Measurements from ENCODE around the gene ANO4.

The ANO4 gene

GRCh38 chr12:101039848-101040531, 245.4 kb downstream of the ANO4 start:
- Histone ChIP-seq H3K9me2 (replicated peaks; ENCODE audit: insufficient read depth, low read length) (no peaks in the 10 kb centered on the region), H3K79me2 (ENCODE audit: low read length) (no peaks in the 10 kb centered on the region), H3K27ac (ENCODE audit: low read length) (no peak overlapping the region), H3K27me3 (replicated peaks; ENCODE audit: insufficient read depth, low read length) (no peaks in the 10 kb centered on the region), H3K9me3 (replicated peaks; ENCODE audit: insufficient read depth, low read length) (no peaks in the 10 kb centered on the region), H2AFZ (ENCODE audit: low read length) (no peak overlapping the region), H3K4me2 (ENCODE audit: low read depth, low read length) (no peak overlapping the region), H3K36me3 (replicated peaks; ENCODE audit: insufficient read depth, low read length) (no peaks in the 10 kb centered on the region), H3K4me1 (ENCODE audit: low read length) (no peaks in the 10 kb centered on the region), H3K9ac (ENCODE audit: low read length) (no peak overlapping the region), H3K4me3 (ENCODE audit: low read length) (no peak overlapping the region), H3F3A (ENCODE audit: insufficient read depth, low read length) (no peaks in the 10 kb centered on the region), H4K20me1 (ENCODE audit: insufficient read depth, low read length) (no peaks in the 10 kb centered on the region)
- DNase-seq: no peak
- TF ChIP-seq EZH2 (optimal IDR thresholded peaks at IDR 0.05; ENCODE audit: low read depth, low read length): no peak
- TF ChIP-seq CTCF (IDR thresholded peaks at IDR 0.05; ENCODE audit: low read length): no peak
- no peak for TF ChIP-seq EZH2phosphoT487 (IDR thresholded peaks at IDR 0.05; ENCODE audit: low read length)

- Histone ChIP-seq H4K20me1 (ENCODE audit: insufficient read depth, low read length) (no peaks in the 10 kb centered on the region), H3K4me3 (ENCODE audit: low read length) (no peak overlapping the region), H3K27me3 (replicated peaks; ENCODE audit: insufficient read depth, low read length) (no peaks in the 10 kb centered on the region), H3K9me2 (replicated peaks; ENCODE audit: insufficient read depth, low read length) (no peaks in the 10 kb centered on the region), H3K9me3 (replicated peaks; ENCODE audit: insufficient read depth, low read length) (no peaks in the 10 kb centered on the region), H3F3A (ENCODE audit: insufficient read depth, low read length) (no peaks in the 10 kb centered on the region), H3K4me1 (ENCODE audit: low read length) (no peaks in the 10 kb centered on the region), H3K27ac (ENCODE audit: low read length) (no peak overlapping the region), H3K9ac (ENCODE audit: low read length) (no peak overlapping the region), H3K4me2 (ENCODE audit: low read depth, low read length) (no peak overlapping the region), H3K79me2 (ENCODE audit: low read length) (no peaks in the 10 kb centered on the region), H2AFZ (ENCODE audit: low read length) (no peak overlapping the region), H3K36me3 (replicated peaks; ENCODE audit: insufficient read depth, low read length) (no peaks in the 10 kb centered on the region)
- TF ChIP-seq EZH2 (optimal IDR thresholded peaks at IDR 0.05; ENCODE audit: low read depth, low read length): no peak
- TF ChIP-seq CTCF (IDR thresholded peaks at IDR 0.05; ENCODE audit: low read length): no peak
- no peak for TF ChIP-seq EZH2phosphoT487 (IDR thresholded peaks at IDR 0.05; ENCODE audit: low read length)
- DNase-seq: no peak
Measured at GRCh38 chr12:101040936-101041335, 246.4 kb downstream of the ANO4 start.

- no peak for DNase-seq
- H3K4me1 ChIP-seq (ENCODE audit: low read length): no peaks in the 10 kb centered on the region
- no peaks in the 10 kb centered on the region for H3K9me3 ChIP-seq (replicated peaks; ENCODE audit: insufficient read depth, low read length)
- TF ChIP-seq EZH2 (optimal IDR thresholded peaks at IDR 0.05; ENCODE audit: low read depth, low read length) (no peak), CTCF (IDR thresholded peaks at IDR 0.05; ENCODE audit: low read length) (no peak), EZH2phosphoT487 (IDR thresholded peaks at IDR 0.05; ENCODE audit: low read length) (no peak)
- no peak overlapping the region for H3K4me3 ChIP-seq (ENCODE audit: low read length)
- H4K20me1 ChIP-seq (ENCODE audit: insufficient read depth, low read length): no peaks in the 10 kb centered on the region
- H3K79me2 ChIP-seq (ENCODE audit: low read length): no peaks in the 10 kb centered on the region
- H2AFZ ChIP-seq (ENCODE audit: low read length): no peak overlapping the region
- H3K9me2 ChIP-seq (replicated peaks; ENCODE audit: insufficient read depth, low read length): no peaks in the 10 kb centered on the region
- H3K27me3 ChIP-seq (replicated peaks; ENCODE audit: insufficient read depth, low read length): no peaks in the 10 kb centered on the region
- no peak overlapping the region for H3K9ac ChIP-seq (ENCODE audit: low read length)
- no peaks in the 10 kb centered on the region for H3K36me3 ChIP-seq (replicated peaks; ENCODE audit: insufficient read depth, low read length)
- H3K27ac ChIP-seq (ENCODE audit: low read length): no peak overlapping the region
- H3K4me2 ChIP-seq (ENCODE audit: low read depth, low read length): no peak overlapping the region
- no peaks in the 10 kb centered on the region for H3F3A ChIP-seq (ENCODE audit: insufficient read depth, low read length)
Measured at GRCh38 chr12:101042211-101042610, 247.6 kb downstream of the ANO4 start.
